Endothelial cell of umbilical vein (primary cell): ENCODE measurements around the gene CDHR1.

Experiments used
- EZH2 ChIP-seq: IDR thresholded peaks from 2 replicates; pipeline ENCODE4 v1.6.1; 2012; ENCODE audit warnings: borderline replicate concordance, low read depth, mild to moderate bottlenecking, moderate library complexity, low read length, inconsistent platforms; ENCODE audit not compliant: severe bottlenecking
- FOS ChIP-seq: IDR thresholded peaks from 2 replicates; pipeline ENCODE4 v1.6.1; 2011; ENCODE audit warnings: mild to moderate bottlenecking, low read length, moderate library complexity, borderline replicate concordance; ENCODE audit not compliant: insufficient read depth
- GATA2 ChIP-seq: IDR thresholded peaks from 2 replicates; pipeline ENCODE4 v1.7.0; 2011; ENCODE audit warnings: low read depth, mild to moderate bottlenecking, moderate library complexity, mixed read lengths, low read length; ENCODE audit not compliant: insufficient read length, insufficient read depth
- MYC ChIP-seq: IDR thresholded peaks from one replicate; pipeline ENCODE4 v1.6.1; 2011; ENCODE audit warnings: mild to moderate bottlenecking, low read depth, low read length
- POLR2A ChIP-seq: IDR thresholded peaks from 2 replicates; pipeline ENCODE4 v1.6.1; 2012; ENCODE audit warnings: low read depth, mild to moderate bottlenecking, control low read depth, low read length
- POLR2AphosphoS5 ChIP-seq: IDR thresholded peaks from 2 replicates; pipeline ENCODE4 v1.6.1; 2012; ENCODE audit warnings: low read depth, mild to moderate bottlenecking, control low read depth, low read length, moderate library complexity; ENCODE audit not compliant: insufficient read depth
- TF ChIP-seq, protein P1 (sequence below), 2 donors: IDR thresholded peaks; 1 replicate in 1 of 2; 2 replicates in 1 of 2; pipeline ENCODE4 v1.5.1; 2011; ENCODE audit warnings: low read length in 2 of 2, mild to moderate bottlenecking in 2 of 2, moderate library complexity in 2 of 2, control low read depth in 1 of 2, inconsistent platforms in 1 of 2, low read depth in 1 of 2; ENCODE audit not compliant: insufficient read depth in 1 of 2; ENCODE audit errors: extremely low read depth in 1 of 2
- TF ChIP-seq, protein P2 (sequence below): IDR thresholded peaks from 2 replicates; pipeline ENCODE4 v1.6.1; 2011; ENCODE audit not compliant: insufficient read depth, insufficient read length

DNA sequence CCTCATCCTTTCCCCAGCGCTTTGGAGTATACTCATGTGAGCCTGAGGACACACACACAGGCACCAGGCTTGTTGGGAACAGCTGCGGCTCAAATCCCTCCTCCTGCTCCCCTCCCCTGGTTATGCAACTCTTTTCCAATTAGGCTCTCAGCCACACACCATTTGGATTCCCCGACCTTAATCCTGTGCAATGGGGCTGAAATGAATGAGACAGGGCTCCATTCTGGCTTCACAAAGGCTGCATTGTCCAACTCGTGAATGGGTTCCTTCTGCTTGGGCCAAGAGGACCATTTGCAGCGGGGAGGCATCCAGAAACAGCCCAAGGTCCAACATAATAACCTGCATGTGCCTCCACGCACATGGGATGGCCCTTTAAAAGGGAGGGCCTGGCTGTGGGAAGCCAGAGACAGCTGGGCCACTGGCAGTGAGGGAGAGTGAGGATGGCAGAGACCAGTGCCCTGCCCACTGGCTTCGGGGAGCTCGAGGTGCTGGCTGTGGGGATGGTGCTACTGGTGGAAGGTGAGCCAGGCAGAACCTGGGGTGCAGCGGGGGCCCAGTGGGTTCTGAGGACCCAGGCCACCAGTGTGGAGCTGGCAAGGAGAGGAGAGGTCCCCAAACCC lies 50.4 kb downstream of the CDHR1 start, which contains the start of gene RGR:
- no peak for TF ChIP-seq POLR2A
- TF ChIP-seq, protein P1, sequence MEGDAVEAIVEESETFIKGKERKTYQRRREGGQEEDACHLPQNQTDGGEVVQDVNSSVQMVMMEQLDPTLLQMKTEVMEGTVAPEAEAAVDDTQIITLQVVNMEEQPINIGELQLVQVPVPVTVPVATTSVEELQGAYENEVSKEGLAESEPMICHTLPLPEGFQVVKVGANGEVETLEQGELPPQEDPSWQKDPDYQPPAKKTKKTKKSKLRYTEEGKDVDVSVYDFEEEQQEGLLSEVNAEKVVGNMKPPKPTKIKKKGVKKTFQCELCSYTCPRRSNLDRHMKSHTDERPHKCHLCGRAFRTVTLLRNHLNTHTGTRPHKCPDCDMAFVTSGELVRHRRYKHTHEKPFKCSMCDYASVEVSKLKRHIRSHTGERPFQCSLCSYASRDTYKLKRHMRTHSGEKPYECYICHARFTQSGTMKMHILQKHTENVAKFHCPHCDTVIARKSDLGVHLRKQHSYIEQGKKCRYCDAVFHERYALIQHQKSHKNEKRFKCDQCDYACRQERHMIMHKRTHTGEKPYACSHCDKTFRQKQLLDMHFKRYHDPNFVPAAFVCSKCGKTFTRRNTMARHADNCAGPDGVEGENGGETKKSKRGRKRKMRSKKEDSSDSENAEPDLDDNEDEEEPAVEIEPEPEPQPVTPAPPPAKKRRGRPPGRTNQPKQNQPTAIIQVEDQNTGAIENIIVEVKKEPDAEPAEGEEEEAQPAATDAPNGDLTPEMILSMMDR (IDR thresholded peaks at IDR 0.05; ENCODE audit: extremely low read depth in 1 of 2, insufficient read depth in 1 of 2, low read depth in 1 of 2, low read length in 2 of 2) = no peak
- no peak for TF ChIP-seq EZH2
- TF ChIP-seq POLR2AphosphoS5 = no peak
- TF ChIP-seq, protein P2, sequence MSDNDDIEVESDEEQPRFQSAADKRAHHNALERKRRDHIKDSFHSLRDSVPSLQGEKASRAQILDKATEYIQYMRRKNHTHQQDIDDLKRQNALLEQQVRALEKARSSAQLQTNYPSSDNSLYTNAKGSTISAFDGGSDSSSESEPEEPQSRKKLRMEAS = no peak
- no peak for TF ChIP-seq GATA2
- no peak for TF ChIP-seq MYC
- no peak for TF ChIP-seq FOS
